CD8-positive, alpha-beta memory T cell (primary cell): Measurements from ENCODE around the gene TSPOAP1. TPM values are rescaled to one million over a fixed set of nuclear protein-coding genes. Genes with fewer than 3 reads are reported as not detected.

Source experiments
- CTCF ChIA-PET: fragments of 350-600 bp; sonication (Branson Sonifier 250); formaldehyde crosslinking; loops from one replicate; lab custom pipeline; 2021; ENCODE audit warnings: antibody characterized with exemption; lab: Charles Lee
- POLR2A ChIA-PET: fragments of 350-600 bp; sonication (Branson Sonifier 250); formaldehyde crosslinking; loops from one replicate; lab custom pipeline; 2021; ENCODE audit warnings: antibody characterized with exemption; lab: Charles Lee
- DNase-seq, 5 donors: peaks; one replicate each; pipeline versions ENCODE4 v3.0.0 to v3.0.0-alpha.2; 2020 to 2022; ENCODE audit warnings: mixed read lengths in 1 of 5
- H3K27ac ChIP-seq: one replicate; pipeline ENCODE4 v1.7.0; 2013; ENCODE audit warnings: low read depth, mild to moderate bottlenecking, low read length, moderate library complexity
- H3K27me3 ChIP-seq: 2 replicates; pipeline ENCODE4 v1.7.0; 2013; ENCODE audit warnings: low read length, mild to moderate bottlenecking; ENCODE audit not compliant: insufficient read depth, poor library complexity, severe bottlenecking
- H3K36me3 ChIP-seq: 2 replicates; pipeline ENCODE4 v1.7.0; 2013; ENCODE audit warnings: mild to moderate bottlenecking, low read length, moderate library complexity; ENCODE audit not compliant: insufficient read depth
- H3K4me1 ChIP-seq: 2 replicates; pipeline ENCODE4 v1.7.0; 2013; ENCODE audit warnings: mild to moderate bottlenecking, low read length, moderate library complexity; ENCODE audit not compliant: insufficient read depth
- H3K4me3 ChIP-seq: 2 replicates; pipeline ENCODE4 v1.7.0; 2013; ENCODE audit warnings: mild to moderate bottlenecking, low read length
- H3K9me3 ChIP-seq: 2 replicates; pipeline ENCODE4 v1.7.0; 2013; ENCODE audit warnings: mild to moderate bottlenecking, low read length
- H3K27ac Mint-ChIP-seq, 8 donors: one replicate each; pipeline ENCODE4 v1.8.0; 2020 to 2021; ENCODE audit warnings: mixed read lengths in 8 of 8, mild to moderate bottlenecking in 6 of 8, inconsistent platforms in 3 of 8, moderate library complexity in 3 of 8
- H3K27me3 Mint-ChIP-seq, 2 donors: one replicate each; pipeline ENCODE4 v1.8.0; 2020 to 2021; ENCODE audit warnings: mixed read lengths in 2 of 2, mild to moderate bottlenecking in 1 of 2, moderate library complexity in 1 of 2
- H3K36me3 Mint-ChIP-seq, 3 donors: one replicate each; pipeline ENCODE4 v1.8.0; 2020 to 2021; ENCODE audit warnings: mixed read lengths in 3 of 3, inconsistent platforms in 1 of 3, mild to moderate bottlenecking in 1 of 3
- H3K4me1 Mint-ChIP-seq, 3 donors: one replicate each; pipeline ENCODE4 v1.8.0; 2020 to 2021; ENCODE audit warnings: mixed read lengths in 3 of 3, inconsistent platforms in 1 of 3, mild to moderate bottlenecking in 1 of 3
- H3K4me3 Mint-ChIP-seq, 7 donors: one replicate each; pipeline ENCODE4 v1.8.0; 2020 to 2021; ENCODE audit warnings: mixed read lengths in 7 of 7, mild to moderate bottlenecking in 6 of 7, moderate library complexity in 4 of 7, inconsistent platforms in 2 of 7
- H3K9me3 Mint-ChIP-seq, 5 donors: one replicate each; pipeline ENCODE4 v1.8.0; 2020 to 2022; ENCODE audit warnings: mixed read lengths in 5 of 5, mild to moderate bottlenecking in 3 of 5, moderate library complexity in 2 of 5, inconsistent platforms in 1 of 5
- polyA plus RNA-seq: library from polyadenylated mRNA; unstranded; fragments of 300-500 nt; fragmentation: Illumina TruSeq; gene quantifications from one replicate; pipeline ENCODE4 v1.2.3, GENCODE V29; 2021
- total RNA-seq, 2 experiments: library from RNA; stranded (reverse); gene quantifications; one replicate each; pipeline ENCODE4 v1.2.3, GENCODE V29; 2021

Gene TSPOAP1
- total and polyA plus RNA-seq, 3 experiments from 2014 or later: 4.0 to 15.0 (median 14.4) TPM

GRCh38 chr17:58330538-58330996 lies 2.0 kb upstream of the TSPOAP1 start:
- peak overlapping the region; percentile 88 to 100 (median 97) for H3K27ac Mint-ChIP-seq
- H3K36me3 ChIP-seq: peaks cover 22% of the 10 kb centered on the region
- peaks cover 0 to 6% of the 10 kb centered on the region in 2 donors for H3K27me3 Mint-ChIP-seq
- H3K9me3 Mint-ChIP-seq: peaks cover 0 to 2% (median 0%) of the 10 kb centered on the region in 5 donors
- peak overlapping the region; percentile 98 for H3K4me3 ChIP-seq
- H3K4me1 Mint-ChIP-seq: peaks cover 56 to 70% (median 66%) of the 10 kb centered on the region in 3 donors
- peak overlapping the region; percentile 96 for H3K27ac ChIP-seq
- POLR2A ChIA-PET: interaction anchor here (1.0 to 13.6 kb wide), 4 partner anchors 11 to 87 kb away, joined by 4 to 491 read pairs (median 36); partner anchors contain the start of genes RNF43 and SUPT4H1
- H3K9me3 ChIP-seq: no peaks in the 10 kb centered on the region
- no peaks in the 10 kb centered on the region for H3K27me3 ChIP-seq
- peak overlapping the region; percentile 89 to 100 (median 95) for H3K4me3 Mint-ChIP-seq
- CTCF ChIA-PET: interaction anchor here (1.0 to 8.6 kb wide), 3 partner anchors 14 to 85 kb away, joined by 3 to 164 read pairs (median 32); no protein-coding TSS in a partner anchor
- H3K4me1 ChIP-seq: peaks cover 57% of the 10 kb centered on the region
- DNase-seq: peak in 1 of 5 donors; percentile 28
- H3K36me3 Mint-ChIP-seq: peaks cover 17 to 46% (median 20%) of the 10 kb centered on the region in 3 donors

GRCh38 chr17:58329810-58330537 lies 1.4 kb upstream of the TSPOAP1 start:
- no peaks in the 10 kb centered on the region for H3K27me3 ChIP-seq
- Mint-ChIP-seq H3K36me3 (peaks cover 17 to 45% (median 20%) of the 10 kb centered on the region in 3 donors), H3K27me3 (peaks cover 0 to 6% of the 10 kb centered on the region in 2 donors), H3K4me1 (peaks cover 55 to 70% (median 61%) of the 10 kb centered on the region in 3 donors), H3K9me3 (peaks cover 0 to 2% (median 0%) of the 10 kb centered on the region in 5 donors), H3K27ac (peak overlapping the region; percentile 94 to 100 (median 98)), H3K4me3 (peak overlapping the region; percentile 89 to 100 (median 95))
- POLR2A ChIA-PET: interaction anchor here (1.0 to 13.6 kb wide), 4 partner anchors 12 to 88 kb away, joined by 4 to 491 read pairs (median 36); partner anchors contain the start of genes RNF43 and SUPT4H1
- H3K4me3 ChIP-seq: peak overlapping the region; percentile 98
- H3K9me3 ChIP-seq: no peaks in the 10 kb centered on the region
- peak overlapping the region; percentile 96 for H3K27ac ChIP-seq
- peaks cover 22% of the 10 kb centered on the region for H3K36me3 ChIP-seq
- peak in 2 of 5 donors; percentile 30 to 67 for DNase-seq
- H3K4me1 ChIP-seq: peaks cover 51% of the 10 kb centered on the region
- CTCF ChIA-PET: interaction anchor here (1.0 to 8.6 kb wide), 3 partner anchors 13 to 86 kb away, joined by 3 to 164 read pairs (median 32); no protein-coding TSS in a partner anchor

GRCh38 chr17:58329035-58329809 lies 627 bp upstream of the TSPOAP1 start:
- H3K36me3 Mint-ChIP-seq: peaks cover 17 to 44% (median 20%) of the 10 kb centered on the region in 3 donors
- peaks cover 43% of the 10 kb centered on the region for H3K4me1 ChIP-seq
- H3K4me1 Mint-ChIP-seq: peaks cover 48 to 64% (median 55%) of the 10 kb centered on the region in 3 donors

GRCh38 chr17:58327363-58328194 lies 1.0 kb downstream of the TSPOAP1 start:
- H3K4me1 ChIP-seq: peaks cover 34% of the 10 kb centered on the region
- peaks cover 0 to 2% (median 0%) of the 10 kb centered on the region in 5 donors for H3K9me3 Mint-ChIP-seq
- POLR2A ChIA-PET: interaction anchor here (1.1 to 13.6 kb wide), 8 partner anchors 10 to 90 kb away, joined by 3 to 491 read pairs (median 6); partner anchors contain the start of genes RNF43 and SUPT4H1
- no peak for DNase-seq
- peak overlapping the region; percentile 98 for H3K4me3 ChIP-seq
- H3K27me3 Mint-ChIP-seq: peaks cover 0 to 6% of the 10 kb centered on the region in 2 donors
- H3K9me3 ChIP-seq: no peaks in the 10 kb centered on the region
- H3K36me3 ChIP-seq: peaks cover 22% of the 10 kb centered on the region
- H3K27me3 ChIP-seq: no peaks in the 10 kb centered on the region
- peak overlapping the region; percentile 89 to 100 (median 95) for H3K4me3 Mint-ChIP-seq
- H3K36me3 Mint-ChIP-seq: peaks cover 17 to 46% (median 20%) of the 10 kb centered on the region in 3 donors
- peak overlapping the region; percentile 93 to 99 (median 98) for H3K27ac Mint-ChIP-seq
- H3K4me1 Mint-ChIP-seq: peaks cover 40 to 61% (median 49%) of the 10 kb centered on the region in 3 donors
- peak overlapping the region; percentile 96 for H3K27ac ChIP-seq
- CTCF ChIA-PET: interaction anchor here (0.7 to 15.4 kb wide), 10 partner anchors 9 to 160 kb away, joined by 3 to 504 read pairs (median 6); partner anchors contain the start of genes HSF5, RNF43 and SUPT4H1

More at GRCh38 chr17:58329035-58329809, 627 bp upstream of the TSPOAP1 start:
- Histone ChIP-seq H3K4me3 (peak overlapping the region; percentile 98), H3K27ac (peak overlapping the region; percentile 96), H3K36me3 (peaks cover 22% of the 10 kb centered on the region), H3K27me3 (no peaks in the 10 kb centered on the region), H3K9me3 (no peaks in the 10 kb centered on the region)
- peak overlapping the region; percentile 90 to 99 (median 98) for H3K27ac Mint-ChIP-seq
- H3K4me3 Mint-ChIP-seq: peak overlapping the region; percentile 89 to 100 (median 95)
- DNase-seq: peak; percentile 48 to 78 (median 72)
- H3K27me3 Mint-ChIP-seq: peaks cover 0 to 6% of the 10 kb centered on the region in 2 donors
- peaks cover 0 to 2% (median 0%) of the 10 kb centered on the region in 5 donors for H3K9me3 Mint-ChIP-seq
- ChIA-PET CTCF (interaction anchor here (15.4 kb wide), 1 partner anchor 12 kb away, joined by 504 read pairs; no protein-coding TSS in a partner anchor), POLR2A (interaction anchor here (1.4 to 13.6 kb wide), 6 partner anchors 11 to 88 kb away, joined by 3 to 491 read pairs (median 18); partner anchors contain the start of genes RNF43 and SUPT4H1)

- no peak for DNase-seq
- H3K27ac ChIP-seq: no peak overlapping the region
- H3K4me1 ChIP-seq: peaks cover 34% of the 10 kb centered on the region
- Mint-ChIP-seq H3K27me3 (peaks cover 0 to 2% of the 10 kb centered on the region in 2 donors), H3K27ac (peak overlapping the region; percentile 86 to 99 (median 92)), H3K9me3 (peaks cover 0 to 2% (median 0%) of the 10 kb centered on the region in 5 donors), H3K36me3 (peaks cover 15 to 47% (median 18%) of the 10 kb centered on the region in 3 donors), H3K4me1 (peaks cover 43 to 61% (median 55%) of the 10 kb centered on the region in 3 donors), H3K4me3 (peak overlapping the region; percentile 89 to 100 (median 95))
- CTCF ChIA-PET: interaction anchor here (1.0 to 15.4 kb wide), 8 partner anchors 10 to 161 kb away, joined by 3 to 504 read pairs (median 4); partner anchors contain the start of genes HSF5, RNF43 and SUPT4H1
- no peaks in the 10 kb centered on the region for H3K27me3 ChIP-seq
- no peak overlapping the region for H3K4me3 ChIP-seq
- POLR2A ChIA-PET: interaction anchor here (1.1 to 13.6 kb wide), 6 partner anchors 9 to 154 kb away, joined by 3 to 491 read pairs (median 17); partner anchors contain the start of genes RNF43 and SUPT4H1
- H3K36me3 ChIP-seq: peaks cover 17% of the 10 kb centered on the region
- no peaks in the 10 kb centered on the region for H3K9me3 ChIP-seq
These were observed 1.8 kb downstream of the TSPOAP1 start for GRCh38 chr17:58326609-58327362.

GRCh38 chr17:58325976-58326468 lies 2.6 kb downstream of the TSPOAP1 start:
- no peak for DNase-seq
- ChIA-PET POLR2A (interaction anchor here (0.9 to 13.6 kb wide), 5 partner anchors 8 to 155 kb away, joined by 3 to 491 read pairs (median 4); partner anchors contain the start of gene RNF43), CTCF (interaction anchor here (1.0 to 15.4 kb wide), 6 partner anchors 9 to 92 kb away, joined by 3 to 504 read pairs (median 12); partner anchors contain the start of genes RNF43 and SUPT4H1)
- no peaks in the 10 kb centered on the region for H3K9me3 Mint-ChIP-seq
- H3K4me1 Mint-ChIP-seq: peaks cover 46 to 65% (median 58%) of the 10 kb centered on the region in 3 donors
- peak overlapping the region; percentile 17 to 94 (median 75) for H3K4me3 Mint-ChIP-seq
- peaks cover 9 to 44% (median 12%) of the 10 kb centered on the region in 3 donors for H3K36me3 Mint-ChIP-seq
- Histone ChIP-seq H3K4me3 (no peak overlapping the region), H3K27ac (no peak overlapping the region), H3K36me3 (peaks cover 10% of the 10 kb centered on the region), H3K9me3 (no peaks in the 10 kb centered on the region), H3K27me3 (no peaks in the 10 kb centered on the region), H3K4me1 (peaks cover 34% of the 10 kb centered on the region)
- peak overlapping the region in 6 of 8 donors; percentile 3 to 98 (median 80) for H3K27ac Mint-ChIP-seq
- no peaks in the 10 kb centered on the region for H3K27me3 Mint-ChIP-seq
